Loucy (cell line): Measurements from ENCODE around the gene SMARCA1.

Experiments
- H2AFZ ChIP-seq: fragments of 200-600 bp; sonication (generic); 2 replicates; pipeline ENCODE4 v1.6.0; 2016; ENCODE audit warnings: antibody characterized with exemption, mild to moderate bottlenecking, low read length, moderate library complexity
- H3F3A ChIP-seq: fragments of 200-600 bp; 2 replicates; pipeline ENCODE4 v1.6.0; 2016; ENCODE audit warnings: antibody characterized with exemption, low read depth, mild to moderate bottlenecking
- H3K27me3 ChIP-seq: fragments of 200-600 bp; sonication (generic); 2 replicates; pipeline ENCODE4 v1.6.1; 2014; ENCODE audit warnings: low read length, mild to moderate bottlenecking; ENCODE audit not compliant: insufficient read depth, poor library complexity, severe bottlenecking
- H3K36me3 ChIP-seq: fragments of 200-600 bp; sonication (generic); 2 replicates; pipeline ENCODE4 v1.6.1; 2016; ENCODE audit warnings: low read length; ENCODE audit not compliant: insufficient read depth
- H3K4me1 ChIP-seq: fragments of 200-600 bp; sonication (generic); 2 replicates; pipeline ENCODE4 v1.5.1; 2014; ENCODE audit warnings: low read length, mild to moderate bottlenecking; ENCODE audit not compliant: insufficient read depth, poor library complexity, severe bottlenecking
- H3K4me2 ChIP-seq: fragments of 200-600 bp; sonication (generic); 2 replicates; pipeline ENCODE4 v1.6.0; 2014; ENCODE audit warnings: antibody characterized with exemption, low read length, low read depth, mild to moderate bottlenecking; ENCODE audit not compliant: poor library complexity, severe bottlenecking
- H3K4me3 ChIP-seq: fragments of 200-600 bp; sonication (generic); 2 replicates; pipeline ENCODE4 v1.5.1; 2014; ENCODE audit warnings: low read length, mild to moderate bottlenecking, mixed read lengths; ENCODE audit not compliant: poor library complexity, severe bottlenecking
- H3K79me2 ChIP-seq: fragments of 200-600 bp; sonication (generic); 2 replicates; pipeline ENCODE4 v1.6.1; 2014; ENCODE audit warnings: low read length; ENCODE audit not compliant: insufficient read depth
- H3K9ac ChIP-seq: fragments of 200-600 bp; sonication (generic); 2 replicates; pipeline ENCODE4 v1.6.0; 2014; ENCODE audit warnings: mild to moderate bottlenecking, low read depth, low read length, moderate library complexity; ENCODE audit not compliant: poor library complexity, severe bottlenecking
- H3K9me2 ChIP-seq: fragments of 200-600 bp; sonication (generic); replicated peaks from 2 replicates; pipeline ENCODE4 v1.6.1; 2016; ENCODE audit warnings: low read depth, low read length, mixed read lengths
- H3K9me3 ChIP-seq: fragments of 200-600 bp; sonication (generic); 2 replicates; pipeline ENCODE4 v1.6.1; 2014; ENCODE audit warnings: mild to moderate bottlenecking, antibody characterized with exemption, low read length, low read depth; ENCODE audit not compliant: insufficient read depth
- H4K20me1 ChIP-seq: fragments of 200-600 bp; sonication (generic); 2 replicates; pipeline ENCODE4 v1.6.0; 2014; ENCODE audit warnings: antibody characterized with exemption, low read length, mild to moderate bottlenecking; ENCODE audit not compliant: insufficient read depth, poor library complexity, severe bottlenecking
- CTCF ChIP-seq: fragments of 200-600 bp; sonication (generic); conservative IDR thresholded peaks from 2 replicates; pipeline ENCODE4 v1.5.1; 2014; ENCODE audit warnings: mild to moderate bottlenecking, antibody characterized with exemption, low read length
- EZH2phosphoT487 ChIP-seq: fragments of 200-600 bp; IDR thresholded peaks from 2 replicates; pipeline ENCODE4 v1.6.1; 2018; ENCODE audit warnings: antibody characterized with exemption, mild to moderate bottlenecking, moderate library complexity, borderline replicate concordance

Gene SMARCA1

GRCh38 chrX:129510331-129510730 is 13.0 kb downstream of the SMARCA1 start:
- no peaks in the 10 kb centered on the region for H3F3A ChIP-seq
- H3K4me1 ChIP-seq: no peaks in the 10 kb centered on the region
- no peak overlapping the region for H3K4me3 ChIP-seq
- no peaks in the 10 kb centered on the region for H3K9me2 ChIP-seq
- no peak overlapping the region for H3K4me2 ChIP-seq
- no peaks in the 10 kb centered on the region for H4K20me1 ChIP-seq
- H3K79me2 ChIP-seq: no peaks in the 10 kb centered on the region
- no peak overlapping the region for H3K9ac ChIP-seq
- no peaks in the 10 kb centered on the region for H3K27me3 ChIP-seq
- no peaks in the 10 kb centered on the region for H3K36me3 ChIP-seq
- H2AFZ ChIP-seq: no peak overlapping the region
- no peaks in the 10 kb centered on the region for H3K9me3 ChIP-seq
- TF ChIP-seq CTCF: no peak
- no peak for TF ChIP-seq EZH2phosphoT487

DNA sequence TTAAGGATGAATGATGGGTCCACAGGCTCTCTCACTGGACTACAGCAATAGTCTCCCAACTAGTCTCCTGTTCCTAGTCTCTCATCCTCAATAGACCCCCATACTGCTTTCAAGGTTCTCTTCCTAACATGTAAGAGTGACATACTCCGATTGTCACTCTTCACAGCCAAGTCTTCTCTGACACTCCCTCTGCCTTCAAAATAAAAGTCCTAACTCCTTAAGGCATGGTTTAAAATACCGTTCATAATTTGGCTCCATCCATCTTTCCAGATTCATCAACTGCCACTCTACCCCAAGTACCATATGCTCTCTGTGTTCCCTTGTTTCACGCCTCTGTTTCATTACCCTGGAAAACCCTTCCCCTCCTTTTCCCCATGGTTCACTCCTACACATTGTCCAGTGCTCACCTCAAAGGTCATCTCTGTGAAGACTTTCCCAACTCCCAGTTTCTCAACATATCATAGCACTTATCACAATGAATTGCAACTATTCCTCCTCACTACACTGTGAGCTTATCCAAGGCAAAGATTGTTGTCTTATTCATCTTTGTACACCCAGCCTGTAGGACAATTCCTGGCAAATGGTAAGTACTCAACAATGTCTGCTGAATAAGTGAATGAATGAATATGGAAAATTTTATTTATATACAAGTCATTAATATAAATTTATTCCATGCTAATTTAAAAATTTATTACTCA is 26.0 kb downstream of the SMARCA1 start:
- Histone ChIP-seq H3K36me3 (no peaks in the 10 kb centered on the region), H4K20me1 (no peaks in the 10 kb centered on the region), H2AFZ (no peak overlapping the region), H3K4me2 (no peak overlapping the region), H3F3A (no peaks in the 10 kb centered on the region), H3K27me3 (no peaks in the 10 kb centered on the region), H3K4me1 (no peaks in the 10 kb centered on the region), H3K79me2 (no peaks in the 10 kb centered on the region), H3K4me3 (no peak overlapping the region), H3K9me2 (no peaks in the 10 kb centered on the region), H3K9me3 (no peaks in the 10 kb centered on the region), H3K9ac (no peak overlapping the region)
- TF ChIP-seq EZH2phosphoT487 (no peak), CTCF (no peak)

DNA sequence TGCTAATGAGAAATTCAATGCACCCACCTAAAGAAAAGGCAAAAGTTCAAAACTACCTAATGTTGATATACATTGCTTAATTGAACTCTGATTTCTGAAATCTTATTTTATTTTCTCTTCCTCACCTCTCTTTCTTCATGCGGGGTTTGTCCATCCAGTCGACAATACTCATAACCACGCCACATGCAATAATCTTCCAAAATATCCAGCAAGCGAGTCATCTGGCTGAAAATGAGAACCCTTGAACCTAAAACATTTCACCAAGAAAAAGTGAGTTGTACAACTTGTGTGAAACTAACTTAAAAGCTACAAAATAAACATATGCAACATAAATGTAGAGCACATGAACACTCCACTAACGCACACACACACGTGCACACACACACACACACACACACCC is 26.7 kb downstream of the SMARCA1 start:
- no peaks in the 10 kb centered on the region for H3K36me3 ChIP-seq
- no peak for TF ChIP-seq CTCF
- no peak for TF ChIP-seq EZH2phosphoT487
- no peak overlapping the region for H3K4me3 ChIP-seq
- no peak overlapping the region for H3K4me2 ChIP-seq
- no peaks in the 10 kb centered on the region for H3K9me3 ChIP-seq
- no peaks in the 10 kb centered on the region for H3K4me1 ChIP-seq
- no peak overlapping the region for H3K9ac ChIP-seq
- H2AFZ ChIP-seq: no peak overlapping the region
- no peaks in the 10 kb centered on the region for H3F3A ChIP-seq
- H3K27me3 ChIP-seq: no peaks in the 10 kb centered on the region
- no peaks in the 10 kb centered on the region for H3K9me2 ChIP-seq
- H4K20me1 ChIP-seq: no peaks in the 10 kb centered on the region
- no peaks in the 10 kb centered on the region for H3K79me2 ChIP-seq
